Naive thymus-derived CD4-positive, alpha-beta T cell (primary cell): Measurements from ENCODE around the gene NEU2. TPM values are rescaled to one million over a fixed set of nuclear protein-coding genes. Genes with fewer than 3 reads are reported as not detected.

ENCODE experiments used
- ATAC-seq: fragments of 150-1000 bp; cut with Tn5 transposase; 2 replicates; pipeline ENCODE4 v1.10.0; 2021; ENCODE audit warnings: mild to moderate bottlenecking, moderate library complexity
- CTCF ChIA-PET: fragments of 350-600 bp; sonication (Branson Sonifier 250); formaldehyde crosslinking; loops from one replicate; lab custom pipeline; 2021; ENCODE audit warnings: antibody characterized with exemption; lab: Charles Lee
- POLR2A ChIA-PET: fragments of 350-600 bp; sonication (Branson Sonifier 250); formaldehyde crosslinking; loops from one replicate; lab custom pipeline; 2021; ENCODE audit warnings: antibody characterized with exemption, inconsistent platforms; lab: Charles Lee
- DNase-seq, 9 donors: peaks; one replicate each; pipeline versions ENCODE4 v3.0.0 to v3.0.0-alpha.2; 2020 to 2022; ENCODE audit warnings: mixed read lengths in 1 of 9
- H3K27ac ChIP-seq: one replicate; pipeline ENCODE4 v1.7.0; 2013; ENCODE audit warnings: mild to moderate bottlenecking, low read depth, low read length, moderate library complexity
- H3K27me3 ChIP-seq, 2 donors: one replicate each; pipeline ENCODE4 v1.7.0; 2013; ENCODE audit warnings: low read length in 2 of 2, mild to moderate bottlenecking in 2 of 2, moderate library complexity in 2 of 2; ENCODE audit not compliant: control insufficient read depth in 2 of 2, insufficient read depth in 2 of 2
- H3K36me3 ChIP-seq, 3 experiments: 1 replicate in 2 of 3; 2 replicates in 1 of 3; pipeline ENCODE4 v1.7.0; 2013; ENCODE audit warnings: low read length in 3 of 3, mild to moderate bottlenecking in 3 of 3, moderate library complexity in 1 of 3; ENCODE audit not compliant: insufficient read depth in 3 of 3, control insufficient read depth in 2 of 3
- H3K4me1 ChIP-seq, 2 donors: one replicate each; pipeline ENCODE4 v1.7.0; 2013; ENCODE audit warnings: low read length in 2 of 2, mild to moderate bottlenecking in 2 of 2, moderate library complexity in 1 of 2; ENCODE audit not compliant: control insufficient read depth in 2 of 2, insufficient read depth in 2 of 2
- H3K4me3 ChIP-seq: 2 replicates; pipeline ENCODE4 v1.7.0; 2013; ENCODE audit warnings: mild to moderate bottlenecking, low read length
- H3K9me3 ChIP-seq, 3 experiments: 1 replicate in 2 of 3; 2 replicates in 1 of 3; pipeline ENCODE4 v1.7.0; 2013; ENCODE audit warnings: low read length in 3 of 3; ENCODE audit not compliant: control insufficient read depth in 2 of 3
- H3K27ac Mint-ChIP-seq, 9 donors: one replicate each; pipeline ENCODE4 v1.8.0; 2020 to 2022; ENCODE audit warnings: mixed read lengths in 9 of 9, mild to moderate bottlenecking in 8 of 9, moderate library complexity in 5 of 9, inconsistent platforms in 2 of 9
- H3K27me3 Mint-ChIP-seq, 5 donors: one replicate each; pipeline ENCODE4 v1.8.0; 2021 to 2022; ENCODE audit warnings: mixed read lengths in 5 of 5, mild to moderate bottlenecking in 1 of 5
- H3K36me3 Mint-ChIP-seq, 5 donors: one replicate each; pipeline ENCODE4 v1.8.0; 2020 to 2022; ENCODE audit warnings: mixed read lengths in 5 of 5, mild to moderate bottlenecking in 3 of 5, inconsistent platforms in 1 of 5
- H3K4me1 Mint-ChIP-seq, 7 donors: one replicate each; pipeline ENCODE4 v1.8.0; 2020 to 2022; ENCODE audit warnings: mixed read lengths in 7 of 7, mild to moderate bottlenecking in 3 of 7, inconsistent platforms in 1 of 7
- H3K4me3 Mint-ChIP-seq, 10 donors: one replicate each; pipeline ENCODE4 v1.8.0; 2020 to 2022; ENCODE audit warnings: mild to moderate bottlenecking in 10 of 10, mixed read lengths in 10 of 10, moderate library complexity in 6 of 10, inconsistent platforms in 2 of 10
- H3K9me3 Mint-ChIP-seq, 11 donors: one replicate each; pipeline ENCODE4 v1.8.0; 2020 to 2022; ENCODE audit warnings: mixed read lengths in 11 of 11, mild to moderate bottlenecking in 4 of 11, inconsistent platforms in 1 of 11, moderate library complexity in 1 of 11
- intact Hi-C, 2 donors: fragments of 100-400 bp; cut with micrococcal nuclease; formaldehyde crosslinking; loops; one replicate each; pipeline ENCODE4 v1.15.1; 2023
- polyA plus RNA-seq, 2 donors: library from polyadenylated mRNA; unstranded; fragments of 300-500 nt; fragmentation: Illumina TruSeq; gene quantifications; one replicate each; pipeline ENCODE4 v1.2.3, GENCODE V29; 2021
- total RNA-seq, 6 experiments: library from RNA in 5 of 6; stranded (reverse) in 5 of 6; gene quantifications; 1 replicate in 5 of 6; 2 replicates in 1 of 6; pipeline ENCODE4 v1.2.3 and lab custom pipeline; 2021 to 2026

The NEU2 gene
- total and polyA plus RNA-seq, 7 experiments from 2014 or later = not detected

DNA sequence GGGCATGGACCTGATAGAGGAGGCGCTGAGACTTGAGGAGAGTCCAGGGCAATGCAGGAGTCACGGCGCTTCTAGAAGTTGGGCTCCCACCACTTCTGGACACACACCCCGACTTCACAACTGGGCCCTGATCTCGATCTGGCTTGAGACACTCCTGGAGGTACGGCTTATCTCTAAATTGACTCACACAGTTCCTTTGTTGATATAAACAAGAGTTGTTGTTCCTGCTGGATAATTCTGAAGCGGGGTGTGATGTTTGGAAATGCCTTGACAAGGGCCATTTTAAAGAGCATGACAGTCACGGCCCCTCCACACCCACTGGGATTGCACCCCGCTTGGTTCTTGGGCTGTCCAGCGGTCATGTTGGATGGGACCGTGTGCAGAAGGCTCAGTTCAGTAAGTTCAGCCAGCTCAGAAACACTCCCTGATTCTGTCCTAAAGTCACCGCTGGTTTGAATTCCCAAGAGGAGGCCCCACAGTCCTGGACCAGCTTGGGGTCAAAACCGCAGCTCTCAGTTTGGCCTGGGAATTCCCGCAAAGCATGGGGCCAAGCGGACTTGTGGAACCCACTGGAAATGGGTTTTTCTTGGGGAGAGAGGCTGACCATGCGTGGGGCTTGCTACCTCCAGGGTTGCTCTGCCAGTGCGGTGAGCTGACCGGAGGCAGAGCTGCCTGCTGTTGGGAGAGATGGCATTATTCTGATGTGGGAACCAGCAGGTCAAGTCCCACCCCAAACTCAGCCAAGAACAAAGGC lies 9.3 kb upstream of the NEU2 start:
- ATAC-seq = no peak

DNA sequence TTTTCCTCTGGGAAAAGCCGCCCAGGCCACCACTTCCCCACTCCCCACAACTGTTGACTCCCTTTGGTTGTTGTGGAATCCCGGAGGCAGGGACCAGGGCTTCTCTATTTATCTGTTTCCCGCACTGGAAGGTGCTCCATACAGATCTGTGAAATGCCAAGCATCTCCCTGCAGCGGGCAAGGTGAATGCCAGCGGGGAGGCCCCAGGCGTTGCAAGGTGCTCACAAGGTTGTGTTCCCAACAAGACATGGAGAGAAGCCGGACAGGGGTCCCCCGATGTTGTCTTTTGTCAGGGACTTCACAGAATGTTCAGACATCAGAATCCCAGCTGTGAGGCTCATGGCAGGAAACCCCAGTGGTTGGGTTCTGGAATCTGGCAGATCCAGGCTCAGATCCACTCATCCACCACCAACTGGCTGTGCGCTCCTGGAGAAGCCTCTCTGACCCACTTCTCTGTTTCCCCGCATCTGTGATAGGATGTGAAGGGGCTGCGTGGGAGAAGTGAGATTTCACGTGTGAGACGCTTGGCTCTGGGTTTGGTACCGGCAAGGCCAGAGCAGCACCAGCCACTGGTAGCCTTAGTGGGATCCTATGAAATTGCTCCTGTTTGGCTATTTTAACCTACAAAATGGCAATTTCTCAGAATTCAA lies 8.6 kb upstream of the NEU2 start:
- H3K9me3 Mint-ChIP-seq = peaks cover 0 to 2% (median 0%) of the 10 kb centered on the region in 11 donors
- ATAC-seq (no peak), DNase-seq (no peak)
- H3K27me3 ChIP-seq = no peaks in the 10 kb centered on the region
- H3K4me3 Mint-ChIP-seq = no peak overlapping the region
- no peak overlapping the region for H3K27ac Mint-ChIP-seq
- H3K9me3 ChIP-seq = no peaks in the 10 kb centered on the region
- ChIA-PET POLR2A (no interaction called here), CTCF (no interaction called here)
- no peak overlapping the region for H3K4me3 ChIP-seq
- H3K27me3 Mint-ChIP-seq = peaks cover 0 to 4% (median 0%) of the 10 kb centered on the region in 5 donors
- H3K27ac ChIP-seq = no peak overlapping the region
- no peaks in the 10 kb centered on the region for H3K4me1 ChIP-seq
- no peaks in the 10 kb centered on the region for H3K36me3 ChIP-seq
- H3K36me3 Mint-ChIP-seq = no peaks in the 10 kb centered on the region
- H3K4me1 Mint-ChIP-seq = no peaks in the 10 kb centered on the region
- intact Hi-C loops = no loop called here

More for the DNA sequence above, 9.3 kb upstream of the NEU2 start:
- H3K9me3 Mint-ChIP-seq = peaks cover 0 to 3% (median 0%) of the 10 kb centered on the region in 11 donors
- H3K9me3 ChIP-seq = no peaks in the 10 kb centered on the region
- no peak overlapping the region for H3K27ac Mint-ChIP-seq
- no peaks in the 10 kb centered on the region for H3K4me1 Mint-ChIP-seq
- ChIA-PET CTCF (no interaction called here), POLR2A (no interaction called here)
- DNase-seq = no peak
- no peak overlapping the region for H3K4me3 ChIP-seq
- no peaks in the 10 kb centered on the region for H3K27me3 ChIP-seq
- no peak overlapping the region for H3K4me3 Mint-ChIP-seq
- intact Hi-C loops = no loop called here
- no peaks in the 10 kb centered on the region for H3K4me1 ChIP-seq
- H3K36me3 Mint-ChIP-seq = no peaks in the 10 kb centered on the region
- H3K27me3 Mint-ChIP-seq = no peaks in the 10 kb centered on the region
- H3K27ac ChIP-seq = no peak overlapping the region
- no peaks in the 10 kb centered on the region for H3K36me3 ChIP-seq

DNA sequence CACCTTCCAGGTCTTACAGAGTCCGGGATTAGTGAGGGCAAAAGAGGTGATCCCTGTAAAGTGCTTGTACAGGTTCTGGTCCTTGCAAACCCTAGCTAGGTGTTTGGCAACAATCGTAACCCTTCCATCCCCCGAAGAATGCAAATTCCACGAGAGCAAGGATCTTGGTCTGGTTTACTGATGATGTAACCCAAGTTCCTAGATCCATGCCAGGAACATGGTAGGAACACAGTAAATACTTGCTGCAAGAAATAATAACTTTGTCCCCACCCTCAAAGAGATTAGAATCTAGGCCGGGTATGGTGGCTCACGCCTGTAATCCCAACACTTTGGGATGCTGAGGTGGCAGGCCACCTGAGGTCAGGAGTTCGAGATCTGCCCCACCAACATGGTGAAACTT lies 6.8 kb upstream of the NEU2 start:
- Mint-ChIP-seq H3K4me1 (no peaks in the 10 kb centered on the region), H3K36me3 (no peaks in the 10 kb centered on the region), H3K27me3 (peaks cover 0 to 6% (median 0%) of the 10 kb centered on the region in 5 donors), H3K4me3 (no peak overlapping the region), H3K27ac (no peak overlapping the region), H3K9me3 (no peaks in the 10 kb centered on the region)
- Histone ChIP-seq H3K27ac (no peak overlapping the region), H3K27me3 (no peaks in the 10 kb centered on the region), H3K4me3 (no peak overlapping the region), H3K9me3 (no peaks in the 10 kb centered on the region), H3K4me1 (no peaks in the 10 kb centered on the region), H3K36me3 (no peaks in the 10 kb centered on the region)
- intact Hi-C loops = no loop called here
- no peak for ATAC-seq
- POLR2A ChIA-PET = no interaction called here
- no peak for DNase-seq
- CTCF ChIA-PET = no interaction called here

DNA sequence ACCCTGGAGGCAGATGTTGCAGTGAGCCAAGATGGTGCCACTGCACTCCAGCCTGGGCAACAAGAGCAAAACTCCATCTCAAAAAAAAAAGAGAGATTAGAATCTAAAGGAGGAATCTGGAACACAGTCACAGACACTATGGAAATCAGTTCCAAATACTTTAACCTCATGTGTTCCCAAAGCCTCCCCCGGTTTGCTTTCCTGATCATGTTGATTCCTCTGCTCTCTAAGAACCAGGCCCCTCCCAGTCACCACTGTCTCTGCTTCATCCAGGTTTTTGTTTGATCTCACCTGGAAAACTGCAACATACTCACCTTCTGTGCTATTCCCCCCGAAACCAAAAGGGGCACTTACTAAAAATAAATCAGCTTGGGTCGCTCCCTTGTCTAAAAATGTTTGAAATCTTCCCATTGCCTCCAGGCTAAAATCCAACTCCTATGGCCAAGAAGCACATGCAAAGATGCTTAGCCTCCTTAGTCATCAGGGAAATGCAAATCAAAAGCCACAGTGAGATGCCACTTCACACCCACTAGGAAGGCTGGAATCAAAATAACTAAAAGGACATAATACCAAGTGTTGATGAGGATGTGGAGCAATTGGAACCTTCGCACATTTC lies 6.2 kb upstream of the NEU2 start:
- ChIA-PET CTCF (no interaction called here), POLR2A (no interaction called here)
- no peaks in the 10 kb centered on the region for H3K36me3 Mint-ChIP-seq
- H3K4me1 Mint-ChIP-seq = no peaks in the 10 kb centered on the region
- no peaks in the 10 kb centered on the region for H3K4me1 ChIP-seq
- no peaks in the 10 kb centered on the region for H3K27me3 ChIP-seq
- no peak overlapping the region for H3K4me3 Mint-ChIP-seq
- intact Hi-C loops = no loop called here
- H3K9me3 Mint-ChIP-seq = no peaks in the 10 kb centered on the region
- H3K27ac ChIP-seq = no peak overlapping the region
- no peak for ATAC-seq
- H3K27me3 Mint-ChIP-seq = peaks cover 0 to 6% (median 0%) of the 10 kb centered on the region in 5 donors
- no peaks in the 10 kb centered on the region for H3K36me3 ChIP-seq
- no peaks in the 10 kb centered on the region for H3K9me3 ChIP-seq
- peak overlapping the region in 1 of 9 donors; percentile 53 for H3K27ac Mint-ChIP-seq
- H3K4me3 ChIP-seq = no peak overlapping the region
- DNase-seq = no peak

DNA sequence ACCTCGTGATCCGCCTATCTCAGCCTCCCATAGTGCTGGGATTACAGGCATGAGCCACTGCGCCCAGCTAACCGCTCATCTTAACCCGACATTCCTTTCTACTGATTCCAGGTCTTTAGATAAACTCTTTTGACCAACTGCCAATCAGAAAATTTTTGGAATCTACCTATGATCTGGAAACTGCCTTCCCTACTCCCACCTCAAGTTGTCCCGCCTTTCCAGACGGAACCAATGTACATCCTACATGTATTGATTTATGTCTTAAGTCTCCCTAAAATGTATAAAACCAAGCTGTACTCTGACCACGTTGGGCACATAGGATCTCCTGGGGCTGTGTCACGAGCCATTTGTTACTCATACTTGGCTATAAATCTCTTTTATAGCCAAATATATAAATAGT lies 3.2 kb upstream of the NEU2 start:
- Mint-ChIP-seq H3K9me3 (no peaks in the 10 kb centered on the region), H3K27ac (peak overlapping the region in 1 of 9 donors; percentile 43), H3K4me1 (no peaks in the 10 kb centered on the region), H3K36me3 (no peaks in the 10 kb centered on the region), H3K4me3 (no peak overlapping the region), H3K27me3 (peaks cover 0 to 6% (median 0%) of the 10 kb centered on the region in 5 donors)
- no peaks in the 10 kb centered on the region for H3K27me3 ChIP-seq
- intact Hi-C loops = no loop called here
- no peaks in the 10 kb centered on the region for H3K4me1 ChIP-seq
- no peaks in the 10 kb centered on the region for H3K9me3 ChIP-seq
- H3K36me3 ChIP-seq = no peaks in the 10 kb centered on the region
- DNase-seq = no peak
- no peak for ATAC-seq
- POLR2A ChIA-PET = no interaction called here
- no peak overlapping the region for H3K4me3 ChIP-seq
- H3K27ac ChIP-seq = no peak overlapping the region
- CTCF ChIA-PET = no interaction called here

DNA sequence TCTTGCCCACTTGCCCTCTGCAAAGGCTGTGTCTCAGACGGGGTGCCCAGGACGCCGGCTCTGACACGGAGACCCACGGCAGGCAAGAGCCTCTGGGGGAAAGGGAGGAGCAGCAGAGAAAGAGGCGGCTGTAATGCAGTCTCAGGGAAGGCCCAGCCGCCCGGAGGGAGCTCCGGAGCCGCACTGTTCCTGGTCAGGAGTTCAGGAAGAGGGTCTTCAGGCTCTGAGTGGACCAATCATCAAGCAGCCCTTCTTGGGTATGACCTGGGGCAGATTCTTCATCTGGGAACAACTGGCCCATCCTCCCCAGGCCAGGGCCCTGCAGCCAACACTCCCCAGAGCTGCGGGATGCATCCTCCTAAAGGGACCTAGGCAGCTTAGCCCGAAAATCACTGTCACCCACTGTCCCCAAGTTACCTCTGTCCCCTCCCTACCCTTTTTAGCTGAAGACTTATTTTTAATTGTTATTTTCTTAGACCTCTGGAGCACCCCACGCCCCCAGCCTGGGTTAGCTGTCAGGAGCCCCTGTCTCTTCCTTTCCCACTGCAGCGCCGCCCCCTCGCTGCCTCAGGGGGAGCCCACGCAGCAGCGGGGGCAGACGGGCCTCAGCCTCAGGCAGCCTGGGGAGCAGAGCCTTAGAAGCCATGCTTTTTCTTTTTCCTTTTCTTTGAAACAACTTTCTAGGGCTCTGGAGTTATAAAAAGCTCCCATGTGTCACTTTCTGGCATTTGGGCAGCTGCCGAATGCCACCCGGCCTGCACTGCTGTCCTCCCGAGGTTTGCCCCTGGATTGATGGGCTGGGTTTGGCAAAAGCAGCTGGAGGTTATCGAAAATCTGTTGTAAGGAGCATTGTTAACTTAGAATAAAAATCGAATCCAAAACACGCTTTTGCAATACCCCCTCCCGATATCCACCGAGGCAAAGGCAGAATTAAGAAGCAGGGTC lies 644 bp upstream of the NEU2 start:
- POLR2A ChIA-PET = interaction anchor here (0.7 kb wide), 1 partner anchor 262 kb away, joined by 3 read pairs; no protein-coding TSS in a partner anchor
- Histone ChIP-seq H3K36me3 (no peaks in the 10 kb centered on the region), H3K27me3 (no peaks in the 10 kb centered on the region), H3K27ac (no peak overlapping the region), H3K4me3 (no peak overlapping the region), H3K9me3 (no peaks in the 10 kb centered on the region), H3K4me1 (no peaks in the 10 kb centered on the region)
- intact Hi-C loops = no loop called here
- ATAC-seq (no peak), DNase-seq (no peak)
- Mint-ChIP-seq H3K27ac (no peak overlapping the region), H3K4me3 (no peak overlapping the region), H3K4me1 (no peaks in the 10 kb centered on the region), H3K36me3 (no peaks in the 10 kb centered on the region), H3K27me3 (peaks cover 0 to 6% (median 0%) of the 10 kb centered on the region in 5 donors), H3K9me3 (no peaks in the 10 kb centered on the region)
- CTCF ChIA-PET = no interaction called here
